H1 (cell line): ENCODE results near the gene CYP46A1. TPM values are rescaled to one million over a fixed set of nuclear protein-coding genes. Genes with fewer than 3 reads are reported as not detected.

Source experiments
- CTCF ChIA-PET: fragments of 300-600 bp; sonication (Branson Sonifier 250); formaldehyde crosslinking; loops from one replicate; lab custom pipeline; 2021; ENCODE audit not compliant: partially characterized antibody; lab: Charles Lee
- POLR2A ChIA-PET: fragments of 300-600 bp; sonication (Branson Sonifier 250); formaldehyde crosslinking; loops from one replicate; lab custom pipeline; 2021; ENCODE audit warnings: inconsistent platforms; ENCODE audit not compliant: partially characterized antibody; lab: Charles Lee
- DNase-seq, 2 experiments: peaks; one replicate each; pipeline versions ENCODE4 v3.0.0 to v3.0.0-alpha.2; 2010 to 2022; ENCODE audit warnings: low spot score in 2 of 2, low read depth in 1 of 2, mixed read lengths in 1 of 2
- FAIRE-seq: peaks from 2 replicates; lab custom pipeline; 2011; peaks lifted over from hg19 to GRCh38; lab: Jason Lieb, UNC
- H2AFZ ChIP-seq: 2 replicates; pipeline ENCODE4 v1.8.1; 2012; ENCODE audit warnings: low read length, inconsistent platforms
- H2AK5ac ChIP-seq: 2 replicates; pipeline ENCODE4 v1.6.1; 2013; ENCODE audit warnings: low read depth, low read length
- H2BK120ac ChIP-seq: replicated peaks from 2 replicates; pipeline ENCODE3; 2013; ENCODE audit warnings: low read depth, low read length, inconsistent platforms
- H2BK12ac ChIP-seq: 2 replicates; pipeline ENCODE4 v1.6.1; 2013; ENCODE audit warnings: low read depth, low read length
- H2BK15ac ChIP-seq: 2 replicates; pipeline ENCODE4 v1.6.1; 2013; ENCODE audit warnings: low read length
- H2BK20ac ChIP-seq: 2 replicates; pipeline ENCODE4 v1.6.1; 2013; ENCODE audit warnings: low read length
- H2BK5ac ChIP-seq: 2 replicates; pipeline ENCODE4 v1.6.1; 2013; ENCODE audit warnings: low read depth, low read length
- H3K14ac ChIP-seq: 2 replicates; pipeline ENCODE4 v1.6.1; 2013; ENCODE audit warnings: inconsistent platforms; ENCODE audit not compliant: insufficient read length
- H3K18ac ChIP-seq: 2 replicates; pipeline ENCODE4 v1.6.1; 2013; ENCODE audit warnings: low read length; ENCODE audit errors: extremely low read depth
- H3K23ac ChIP-seq: 2 replicates; pipeline ENCODE4 v1.6.1; 2013; ENCODE audit warnings: inconsistent platforms; ENCODE audit not compliant: insufficient read length
- H3K23me2 ChIP-seq: 2 replicates; pipeline ENCODE4 v1.6.1; 2013; ENCODE audit warnings: low read depth, low read length
- H3K27ac ChIP-seq: 2 replicates; pipeline ENCODE4 v1.6.1; 2011; ENCODE audit warnings: low read depth, low read length, inconsistent platforms
- H3K27me3 ChIP-seq, 4 experiments: replicated peaks in 1 of 4; 1 replicate in 1 of 4; 2 replicates in 3 of 4; pipeline versions ENCODE4 v1.6.1 to v1.8.1; 2011 to 2013; ENCODE audit warnings: low read length in 3 of 4, mild to moderate bottlenecking in 3 of 4, inconsistent platforms in 2 of 4, mixed read lengths in 2 of 4, moderate library complexity in 1 of 4; ENCODE audit not compliant: control insufficient read depth in 3 of 4, insufficient read depth in 3 of 4; ENCODE audit errors: extremely low read depth in 1 of 4
- H3K36me3 ChIP-seq, 4 experiments: 2 replicates each; pipeline versions ENCODE4 v1.6.1 to v1.8.1; 2011 to 2013; ENCODE audit warnings: mild to moderate bottlenecking in 4 of 4, low read length in 3 of 4, moderate library complexity in 2 of 4, control low read depth in 1 of 4, inconsistent platforms in 1 of 4; ENCODE audit not compliant: insufficient read depth in 4 of 4, control insufficient read depth in 2 of 4
- H3K4ac ChIP-seq: replicated peaks from 2 replicates; pipeline ENCODE3; 2013; ENCODE audit warnings: low read length, low read depth, mixed read lengths, inconsistent platforms; ENCODE audit not compliant: insufficient read length
- H3K4me1 ChIP-seq, 4 experiments: replicated peaks in 1 of 4; 1 replicate in 1 of 4; 2 replicates in 3 of 4; pipeline versions ENCODE4 v1.6.1 to v1.8.1; 2011 to 2013; ENCODE audit warnings: low read length in 3 of 4, inconsistent platforms in 2 of 4, mixed read lengths in 1 of 4; ENCODE audit not compliant: insufficient read depth in 4 of 4, control insufficient read depth in 3 of 4
- H3K4me2 ChIP-seq, 2 experiments: 2 replicates each; pipeline versions ENCODE4 v1.6.1 to v1.8.1; 2011 to 2013; ENCODE audit warnings: low read depth in 2 of 2, low read length in 2 of 2, control low read depth in 1 of 2, inconsistent platforms in 1 of 2, mild to moderate bottlenecking in 1 of 2; ENCODE audit not compliant: insufficient read depth in 1 of 2
- H3K4me3 ChIP-seq, 4 experiments: fragments of 200-600, 300-600 bp in 1 of 4; sonication (generic), shearing (Covaris generic), sonication (Bioruptor Twin) in 1 of 4; 2 replicates each; pipeline versions ENCODE4 v1.5.1 to v1.8.1; 2011 to 2016; ENCODE audit warnings: low read length in 4 of 4, low read depth in 3 of 4, control low read depth in 2 of 4, inconsistent platforms in 2 of 4, mild to moderate bottlenecking in 2 of 4, mixed read lengths in 1 of 4, moderate library complexity in 1 of 4; ENCODE audit not compliant: insufficient read depth in 2 of 4; ENCODE audit errors: extremely low read depth in 1 of 4
- H3K56ac ChIP-seq: replicated peaks from 2 replicates; pipeline ENCODE3; 2013; ENCODE audit warnings: low read depth, mild to moderate bottlenecking, mixed read lengths, low read length, inconsistent platforms; ENCODE audit not compliant: insufficient read length
- H3K79me1 ChIP-seq: 2 replicates; pipeline ENCODE4 v1.6.1; 2013; ENCODE audit warnings: low read depth, low read length, control low read depth
- H3K79me2 ChIP-seq, 2 experiments: 2 replicates each; pipeline versions ENCODE4 v1.6.1 to v1.8.1; 2012 to 2013; ENCODE audit warnings: low read length in 2 of 2, mild to moderate bottlenecking in 2 of 2, inconsistent platforms in 1 of 2; ENCODE audit not compliant: insufficient read depth in 2 of 2, control insufficient read depth in 1 of 2
- H3K9ac ChIP-seq, 4 experiments: replicated peaks in 1 of 4; 1 replicate in 1 of 4; 2 replicates in 3 of 4; pipeline versions ENCODE4 v1.6.1 to v1.8.1; 2011 to 2013; ENCODE audit warnings: low read depth in 3 of 4, low read length in 3 of 4, control low read depth in 2 of 4, mild to moderate bottlenecking in 2 of 4, moderate library complexity in 2 of 4, inconsistent platforms in 1 of 4; ENCODE audit errors: extremely low read depth in 1 of 4
- H3K9me3 ChIP-seq, 2 experiments: 2 replicates each; pipeline versions ENCODE4 v1.6.1 to v1.8.1; 2012 to 2013; ENCODE audit warnings: mild to moderate bottlenecking in 2 of 2, moderate library complexity in 2 of 2, control low read depth in 1 of 2, inconsistent platforms in 1 of 2, low read depth in 1 of 2, low read length in 1 of 2, mixed read lengths in 1 of 2; ENCODE audit not compliant: insufficient read depth in 2 of 2
- H4K20me1 ChIP-seq, 2 experiments: replicated peaks in 1 of 2; 2 replicates each; pipeline versions ENCODE3 to v1.8.1; 2011 to 2013; ENCODE audit warnings: inconsistent platforms in 2 of 2, low read length in 2 of 2, mild to moderate bottlenecking in 1 of 2; ENCODE audit not compliant: insufficient read depth in 2 of 2, control insufficient read depth in 1 of 2
- H4K5ac ChIP-seq: 2 replicates; pipeline ENCODE4 v1.6.1; 2013; ENCODE audit warnings: low read length, low read depth, mixed read lengths, inconsistent platforms; ENCODE audit not compliant: insufficient read length
- H4K8ac ChIP-seq: 2 replicates; pipeline ENCODE4 v1.8.0; 2013; ENCODE audit warnings: mild to moderate bottlenecking, moderate library complexity, low read length, inconsistent platforms; ENCODE audit not compliant: insufficient read depth; ENCODE audit errors: extremely low read depth
- H4K91ac ChIP-seq: replicated peaks from 2 replicates; pipeline ENCODE3; 2013; ENCODE audit warnings: low read length, mixed read lengths, inconsistent platforms; ENCODE audit not compliant: insufficient read length
- CHD2 ChIP-seq: IDR thresholded peaks from 2 replicates; pipeline ENCODE4 v1.6.1; 2012; ENCODE audit warnings: low read length, improper control_type of control experiment
- NANOG ChIP-seq: IDR thresholded peaks from 2 replicates; pipeline ENCODE4 v1.6.1; 2011; ENCODE audit warnings: low read length, low read depth, mild to moderate bottlenecking, inconsistent platforms; ENCODE audit not compliant: insufficient read depth, poor library complexity, severe bottlenecking
- WGBS, 2 experiments: shearing (Covaris generic) in 1 of 2; methylation state at CpG; one replicate each; pipeline versions ENCODE4 v1.1.6 to v1.1.7; 2013 to 2015; ENCODE audit warnings: low lambda C conversion rate in 2 of 2, mixed read lengths in 2 of 2, inconsistent platforms in 1 of 2, low coverage in 1 of 2, missing lambda C conversion rate in 1 of 2; ENCODE audit not compliant: insufficient replicate concordance in 2 of 2, insufficient coverage in 1 of 2, insufficient read length in 1 of 2; ENCODE audit errors: extremely low coverage in 1 of 2, missing lambda C conversion rate in 1 of 2; 5-methylcytosine and 5-hydroxymethylcytosine counted together
- polyA plus RNA-seq, 7 experiments: library from polyadenylated mRNA; depleted of rRNA in 3 of 7; stranded (reverse) in 5 of 7; unstranded in 2 of 7; fragments of >200 nt in 5 of 7; fragments of 200-250 nt in 2 of 7; gene quantifications; 1 replicate in 5 of 7; 2 replicates in 1 of 7; 4 replicates in 1 of 7; pipeline versions ENCODE4 v1.2.1 to v1.2.3, GENCODE V29; 2011 to 2013; ENCODE audit warnings: missing spikeins in 2 of 7, mixed read lengths in 2 of 7
- total RNA-seq: library from RNA; stranded (reverse); fragmentation: NEBNext Ultra II Directional; extraction: Animal tissue kit (Norgen Biotek cat#: 25700); gene quantifications from 2 replicates; pipeline ENCODE4 v1.2.1, GENCODE V29; 2021

The CYP46A1 gene
- total and polyA plus RNA-seq, 2 of the 8 experiments (the other 6 are each of a cell fraction or from before 2014, with no cell fraction given) = 0.41 to 1.3 TPM

GRCh38 chr14:99772371-99773283 lies 88.5 kb downstream of the CYP46A1 start:
- H2AFZ ChIP-seq = no peak overlapping the region
- H3K79me1 ChIP-seq = no peaks in the 10 kb centered on the region
- H4K91ac ChIP-seq = peak overlapping the region; percentile 54
- no peak overlapping the region for H3K9ac ChIP-seq
- WGBS, 2 experiments = 81% methylated on average over 8 of the region's 8 CpGs; no CpG with 5 or more reads in 1 of the 2 experiments
- no peak overlapping the region for H2BK20ac ChIP-seq
- H3K4me3 ChIP-seq = no peak overlapping the region
- no peaks in the 10 kb centered on the region for H3K79me2 ChIP-seq
- no peak overlapping the region for H3K4me2 ChIP-seq
- no peaks in the 10 kb centered on the region for H3K9me3 ChIP-seq
- 0 out of 2 replicates have a peak overlapping the region, but pooled peaks have one; percentile 19 for H2BK15ac ChIP-seq
- no peak overlapping the region for H2BK12ac ChIP-seq
- no peak overlapping the region for H3K18ac ChIP-seq
- H3K27ac ChIP-seq = no peak overlapping the region
- no peaks in the 10 kb centered on the region for H3K27me3 ChIP-seq
- TF ChIP-seq CHD2 (no peak), NANOG (no peak)
- no peak overlapping the region for H2AK5ac ChIP-seq
- H3K4ac ChIP-seq = peak overlapping the region; percentile 83
- H4K8ac ChIP-seq = no peak overlapping the region
- H3K36me3 ChIP-seq = no peaks in the 10 kb centered on the region
- H2BK5ac ChIP-seq = no peak overlapping the region
- ChIA-PET POLR2A (no interaction called here), CTCF (interaction anchor here (1.0 to 2.4 kb wide), 5 partner anchors 15 to 30 kb away, joined by 3 to 9 read pairs (median 3); partner anchors contain the start of gene EML1)
- peaks cover 12 to 31% (median 22%) of the 10 kb centered on the region in 4 experiments for H3K4me1 ChIP-seq
- no peak for FAIRE-seq
- H3K56ac ChIP-seq = no peak overlapping the region
- H3K14ac ChIP-seq = no peak overlapping the region
- H3K23me2 ChIP-seq = no peaks in the 10 kb centered on the region
- H2BK120ac ChIP-seq = no peak overlapping the region
- H3K23ac ChIP-seq = no peak overlapping the region
- peak overlapping the region; percentile 26 for H4K5ac ChIP-seq
- no peaks in the 10 kb centered on the region for H4K20me1 ChIP-seq
- no peak for DNase-seq
